Spinal cord (tissue), 10 donors: ENCODE measurements around the gene UVRAG. TPM values are rescaled to one million over a fixed set of nuclear protein-coding genes. Genes with fewer than 3 reads are reported as not detected.
A peak's percentile ranks its signal among the peaks of the same experiment; 100 is the strongest.
"Not testable (repeated sequence)": the region's sequence is repeated elsewhere in the genome, so short reads cannot be mapped to it uniquely, and the experiment has no call there.

Experiments
- DNase-seq, 6 donors: peaks; one replicate each; pipeline versions ENCODE4 v3.0.0 to v3.0.0-alpha.2; 2013 to 2015; ENCODE audit warnings: low spot score in 6 of 6, low read depth in 4 of 6
- H3K27ac ChIP-seq: one replicate; pipeline ENCODE4 v1.5.1; 2013; ENCODE audit warnings: low read depth, low read length, control low read depth
- H3K27me3 ChIP-seq: one replicate; pipeline ENCODE4 v1.6.1; 2013; ENCODE audit warnings: low read length; ENCODE audit not compliant: control insufficient read depth, insufficient read depth
- H3K36me3 ChIP-seq: one replicate; pipeline ENCODE4 v1.6.1; 2013; ENCODE audit warnings: low read length; ENCODE audit not compliant: control insufficient read depth, insufficient read depth
- H3K4me1 ChIP-seq: one replicate; pipeline ENCODE4 v1.6.1; 2013; ENCODE audit warnings: low read length; ENCODE audit not compliant: control insufficient read depth, insufficient read depth
- H3K4me3 ChIP-seq: one replicate; pipeline ENCODE4 v1.5.1; 2013; ENCODE audit warnings: low read depth, low read length, control low read depth
- H3K9me3 ChIP-seq: one replicate; pipeline ENCODE4 v1.6.1; 2013; ENCODE audit warnings: low read length; ENCODE audit not compliant: control insufficient read depth, insufficient read depth
- WGBS: methylation state at CpG from one replicate; pipeline ENCODE4 v1.1.5; 2013; ENCODE audit warnings: missing lambda C conversion rate; ENCODE audit not compliant: insufficient coverage; 5-methylcytosine and 5-hydroxymethylcytosine counted together
- polyA plus RNA-seq, 2 donors: library from polyadenylated mRNA; unstranded; fragments of 120-200 nt; gene quantifications; one replicate each; pipeline ENCODE4 v1.2.1, GENCODE V29; 2013; ENCODE audit not compliant: insufficient read length in 2 of 2
- total RNA-seq, 2 donors: library from RNA; depleted of rRNA in 1 of 2; stranded (reverse); fragments of 120-200 nt in 1 of 2; fragments of >200 nt in 1 of 2; gene quantifications; one replicate each; pipeline versions ENCODE4 v1.2.3 to v1.2.4, GENCODE V29; 2013 to 2014
- donor health status: healthy.

Gene UVRAG
- total and polyA plus RNA-seq, 4 donors, result 17.8 to 40.8 (median 22.3) TPM

GRCh38 chr11:75867778-75868374 lies 52.9 kb downstream of the UVRAG start:
- H3K27me3 ChIP-seq, result no peaks in the 10 kb centered on the region
- H3K9me3 ChIP-seq, result no peaks in the 10 kb centered on the region
- no peak overlapping the region for H3K4me3 ChIP-seq
- H3K4me1 ChIP-seq, result no peaks in the 10 kb centered on the region
- H3K36me3 ChIP-seq, result no peaks in the 10 kb centered on the region
- no peak overlapping the region for H3K27ac ChIP-seq
- DNase-seq, result peak; percentile 15 to 90 (median 46)
- 59% methylated on average over 4 of the region's 6 CpGs for WGBS

- Histone ChIP-seq H3K4me3 (no peak overlapping the region), H3K27me3 (no peaks in the 10 kb centered on the region), H3K36me3 (no peaks in the 10 kb centered on the region), H3K9me3 (no peaks in the 10 kb centered on the region), H3K4me1 (no peaks in the 10 kb centered on the region), H3K27ac (no peak overlapping the region)
- DNase-seq, result no peak
- no CpG with 5 or more reads among the region's 1 CpG for WGBS
Observed at GRCh38 chr11:75868990-75869389, 54.0 kb downstream of the UVRAG start.

DNA sequence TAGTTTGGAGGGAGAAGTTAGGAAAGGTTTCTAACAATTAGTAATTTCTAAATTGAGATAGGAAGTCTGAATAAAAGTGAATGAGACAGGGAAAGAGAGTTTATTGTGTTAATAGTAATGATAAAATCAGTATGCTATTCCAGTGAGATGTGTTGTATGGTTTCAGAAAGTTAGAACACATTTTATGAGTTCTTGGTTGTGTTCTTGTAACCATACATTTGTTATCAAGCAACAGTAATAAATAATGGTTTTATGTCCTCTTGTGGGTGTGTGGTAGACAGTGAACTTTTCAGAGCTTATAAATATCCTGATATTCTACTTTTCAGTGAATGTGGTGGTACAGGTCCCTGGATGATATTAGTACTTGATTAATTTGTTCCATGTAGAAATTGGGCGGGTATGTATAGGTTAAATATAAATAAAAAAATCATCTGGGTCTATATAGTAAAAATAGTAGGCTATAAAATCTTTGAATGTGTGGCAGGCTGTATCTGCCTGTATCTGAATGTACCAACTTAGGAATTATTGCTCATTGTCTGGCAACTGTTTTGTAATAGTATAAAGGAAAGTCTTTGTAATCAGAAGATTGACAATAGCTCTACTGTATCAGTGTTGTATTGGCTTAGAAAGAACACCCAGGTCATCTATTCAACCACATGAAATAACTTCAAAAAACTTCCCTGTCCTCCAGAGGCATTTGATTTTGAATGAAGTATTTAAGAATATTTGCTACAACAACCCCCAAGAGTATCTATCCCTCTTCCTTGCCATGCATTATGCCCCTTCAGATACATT lies 54.8 kb downstream of the UVRAG start:
- WGBS, result no CpG with 5 or more reads among the region's 1 CpG
- no peak overlapping the region for H3K4me3 ChIP-seq
- DNase-seq, result no peak
- H3K4me1 ChIP-seq, result no peaks in the 10 kb centered on the region
- no peaks in the 10 kb centered on the region for H3K27me3 ChIP-seq
- no peak overlapping the region for H3K27ac ChIP-seq
- no peaks in the 10 kb centered on the region for H3K36me3 ChIP-seq
- H3K9me3 ChIP-seq, result no peaks in the 10 kb centered on the region

GRCh38 chr11:75872887-75873416 lies 57.9 kb downstream of the UVRAG start:
- DNase-seq, result no peak
- H3K27ac ChIP-seq, result no peak overlapping the region
- 35% methylated on average over 2 of the region's 5 CpGs for WGBS
- H3K4me1 ChIP-seq, result no peaks in the 10 kb centered on the region
- no peak overlapping the region for H3K4me3 ChIP-seq
- no peaks in the 10 kb centered on the region for H3K9me3 ChIP-seq
- H3K36me3 ChIP-seq, result no peaks in the 10 kb centered on the region
- no peaks in the 10 kb centered on the region for H3K27me3 ChIP-seq

DNA sequence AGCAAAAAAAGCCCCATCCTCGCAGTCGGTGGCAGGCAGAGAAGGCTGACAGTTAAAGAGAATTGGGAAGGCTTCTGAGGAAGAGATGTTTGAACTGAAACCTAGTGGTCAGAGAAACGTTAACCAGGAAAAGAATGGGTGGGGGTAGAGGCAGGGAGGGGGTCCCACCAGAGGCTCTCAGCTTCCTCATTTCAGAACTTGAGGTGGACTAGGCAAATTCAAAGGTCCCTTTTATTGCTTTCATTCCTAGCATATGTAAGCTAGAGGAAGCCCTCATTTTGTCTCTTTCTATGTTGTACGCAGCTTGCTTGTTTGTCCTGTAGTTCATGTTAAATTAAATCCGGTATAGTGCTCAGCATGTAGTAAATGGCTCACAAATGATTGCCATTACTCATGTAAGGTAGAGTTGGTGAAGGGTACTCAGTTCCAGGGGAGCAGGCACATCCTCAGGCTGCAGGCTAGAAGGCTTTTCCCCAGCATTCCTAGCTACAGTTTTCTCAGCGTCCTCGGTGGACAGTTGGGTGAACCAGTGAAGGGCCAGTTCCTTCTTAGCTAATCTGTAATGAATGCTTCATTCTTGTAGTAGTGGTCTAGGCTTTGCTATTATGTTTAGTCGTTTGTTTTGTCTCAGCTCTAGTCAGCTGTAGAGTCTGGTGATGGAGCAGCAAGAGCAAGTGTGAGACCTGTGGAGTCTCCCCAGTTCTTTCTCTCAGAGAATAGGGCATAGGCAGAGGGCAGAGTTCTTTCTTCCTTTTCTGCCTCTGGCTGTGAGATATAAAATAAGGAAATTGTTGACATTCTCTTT lies 58.6 kb downstream of the UVRAG start:
- Histone ChIP-seq H3K4me3 (no peak overlapping the region), H3K36me3 (no peaks in the 10 kb centered on the region), H3K9me3 (no peaks in the 10 kb centered on the region), H3K27ac (peak overlapping the region; percentile 47), H3K4me1 (no peaks in the 10 kb centered on the region), H3K27me3 (no peaks in the 10 kb centered on the region)
- WGBS, result 42% methylated on average over 4 of the region's 8 CpGs
- DNase-seq, result peak in 1 of 6 donors; percentile 69

- H3K9me3 ChIP-seq, result no peaks in the 10 kb centered on the region
- H3K36me3 ChIP-seq, result no peaks in the 10 kb centered on the region
- no peak overlapping the region for H3K27ac ChIP-seq
- no peak overlapping the region for H3K4me3 ChIP-seq
- H3K4me1 ChIP-seq, result no peaks in the 10 kb centered on the region
- no peaks in the 10 kb centered on the region for H3K27me3 ChIP-seq
- WGBS, result 69% methylated on average over 4 of the region's 5 CpGs
- DNase-seq, result peak in 1 of 6 donors; percentile 56
Observed at GRCh38 chr11:75874684-75875341, 59.8 kb downstream of the UVRAG start.

DNA sequence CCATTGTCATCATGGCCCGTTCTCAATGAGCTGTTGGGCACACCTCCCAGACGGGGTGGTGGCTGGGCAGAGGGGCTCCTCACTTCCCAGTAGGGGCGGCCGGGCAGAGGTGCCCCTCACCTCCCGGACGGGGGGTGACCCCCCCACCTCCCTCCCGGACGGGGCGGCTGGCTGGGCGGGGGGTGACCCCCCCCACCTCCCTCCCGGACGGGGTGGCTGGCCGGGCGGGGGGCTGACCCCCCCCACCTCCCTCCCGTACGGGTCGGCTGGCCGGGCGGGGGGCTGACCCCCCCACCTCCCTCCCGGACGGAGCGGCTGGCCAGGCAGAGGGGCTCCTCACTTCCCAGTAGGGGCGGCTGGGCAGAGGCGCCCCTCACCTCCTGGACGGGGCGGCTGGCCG lies 62.3 kb downstream of the UVRAG start:
- H3K36me3 ChIP-seq, H3K27me3 ChIP-seq, H3K27ac ChIP-seq, H3K4me3 ChIP-seq, DNase-seq, H3K4me1 ChIP-seq, H3K9me3 ChIP-seq: not testable (repeated sequence)
- no CpG with 5 or more reads among the region's 27 CpGs for WGBS

DNA sequence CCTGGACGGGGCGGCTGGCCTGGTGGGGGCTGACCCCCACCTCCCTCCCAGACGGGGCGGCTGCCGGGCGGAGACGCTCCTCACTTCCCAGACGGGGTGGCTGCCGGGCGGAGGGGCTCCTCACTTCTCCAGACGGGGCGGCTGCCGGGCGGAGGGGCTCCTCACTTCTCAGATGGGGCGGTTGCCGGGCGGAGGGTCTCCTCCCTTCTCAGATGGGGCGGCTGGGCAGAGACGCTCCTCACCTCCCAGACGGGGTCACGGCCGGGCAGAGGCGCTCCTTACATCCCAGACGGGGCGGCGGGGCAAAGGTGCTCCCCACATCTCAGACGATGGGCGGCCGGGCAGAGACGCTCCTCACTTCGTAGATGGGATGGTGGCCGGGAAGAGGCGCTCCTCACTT lies 62.9 kb downstream of the UVRAG start:
- not testable (repeated sequence) for H3K4me1 ChIP-seq, DNase-seq, H3K27me3 ChIP-seq, H3K4me3 ChIP-seq, H3K27ac ChIP-seq, H3K36me3 ChIP-seq, H3K9me3 ChIP-seq
- 85% methylated on average over 8 of the region's 33 CpGs for WGBS

DNA sequence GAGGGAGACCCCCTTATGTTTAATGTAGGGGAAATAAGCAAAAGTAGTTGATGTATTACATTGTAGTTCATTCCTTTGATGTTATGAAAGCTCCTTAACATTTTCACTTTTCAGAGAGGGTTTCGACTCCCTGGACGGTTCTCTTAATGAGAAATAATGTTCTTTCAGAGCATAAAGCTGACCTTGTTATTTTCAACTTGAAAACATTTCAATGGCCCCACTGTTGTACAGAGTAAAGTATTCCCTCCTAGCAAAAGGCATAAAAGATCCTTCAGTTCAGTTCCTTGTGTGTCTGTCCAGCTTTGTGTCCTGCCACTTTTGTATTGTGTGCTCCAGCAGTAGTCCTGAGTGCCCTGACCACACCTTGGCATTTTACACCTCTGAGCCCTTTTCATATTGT lies 63.9 kb downstream of the UVRAG start:
- Histone ChIP-seq H3K4me1 (no peaks in the 10 kb centered on the region), H3K9me3 (no peaks in the 10 kb centered on the region), H3K36me3 (no peaks in the 10 kb centered on the region), H3K27ac (no peak overlapping the region), H3K27me3 (no peaks in the 10 kb centered on the region), H3K4me3 (no peak overlapping the region)
- no CpG with 5 or more reads among the region's 2 CpGs for WGBS
- peak in 2 of 6 donors; percentile 11 to 16 for DNase-seq
